Keratinocyte (primary cell): ENCODE results near the gene CDH13. TPM values are rescaled to one million over a fixed set of nuclear protein-coding genes. Genes with fewer than 3 reads are reported as not detected.

Experiments
- DNase-seq: peaks from one replicate; pipeline ENCODE4 v3.0.0-alpha.2; 2011; ENCODE audit warnings: low read depth, missing footprints, low spot score
- FAIRE-seq: peaks from 2 replicates; lab custom pipeline; 2011; peaks lifted over from hg19 to GRCh38; lab: Jason Lieb, UNC
- H2AFZ ChIP-seq: 2 replicates; pipeline ENCODE4 v1.6.0; 2012; ENCODE audit warnings: low read length, control low read depth, inconsistent platforms; ENCODE audit not compliant: control insufficient read depth
- H3K27ac ChIP-seq: 2 replicates; pipeline ENCODE4 v1.5.1; 2011; ENCODE audit warnings: low read length; ENCODE audit not compliant: control insufficient read depth, insufficient read depth
- H3K27me3 ChIP-seq: 3 replicates; pipeline ENCODE4 v1.6.0; 2011; ENCODE audit warnings: low read length; ENCODE audit not compliant: control insufficient read depth, insufficient read depth; ENCODE audit errors: extremely low read depth
- H3K36me3 ChIP-seq, 2 experiments: 2 replicates in 1 of 2; 3 replicates in 1 of 2; pipeline ENCODE4 v1.5.1; 2011; ENCODE audit warnings: low read length in 2 of 2, mild to moderate bottlenecking in 1 of 2; ENCODE audit not compliant: control insufficient read depth in 2 of 2, insufficient read depth in 2 of 2; ENCODE audit errors: extremely low read depth in 1 of 2
- H3K4me1 ChIP-seq: 3 replicates; pipeline ENCODE4 v1.5.1; 2011; ENCODE audit warnings: low read length; ENCODE audit not compliant: control insufficient read depth, insufficient read depth; ENCODE audit errors: extremely low read depth
- H3K4me2 ChIP-seq: 3 replicates; pipeline ENCODE4 v1.6.0; 2011; ENCODE audit warnings: low read depth, low read length; ENCODE audit not compliant: control insufficient read depth, insufficient read depth; ENCODE audit errors: extremely low read depth
- H3K4me3 ChIP-seq, 3 experiments: fragments of 200-600 bp in 1 of 3; sonication (generic) in 1 of 3; 2 replicates in 2 of 3; 3 replicates in 1 of 3; pipeline ENCODE4 v1.5.1; 2011 to 2016; ENCODE audit warnings: low read length in 3 of 3, mild to moderate bottlenecking in 3 of 3, control low read depth in 2 of 3, inconsistent platforms in 1 of 3, low read depth in 1 of 3, mixed read lengths in 1 of 3, mixed run types in 1 of 3, moderate library complexity in 1 of 3; ENCODE audit not compliant: control insufficient read depth in 2 of 3, insufficient read depth in 2 of 3; ENCODE audit errors: extremely low read depth in 1 of 3
- H3K79me2 ChIP-seq: 2 replicates; pipeline ENCODE4 v1.6.0; 2012; ENCODE audit warnings: low read length; ENCODE audit not compliant: control insufficient read depth, insufficient read depth
- H3K9ac ChIP-seq: 3 replicates; pipeline ENCODE4 v1.6.0; 2011; ENCODE audit warnings: low read length; ENCODE audit not compliant: control insufficient read depth, insufficient read depth; ENCODE audit errors: extremely low read depth
- H3K9me1 ChIP-seq: 3 replicates; pipeline ENCODE4 v1.6.0; 2011; ENCODE audit warnings: low read length; ENCODE audit not compliant: control insufficient read depth, insufficient read depth; ENCODE audit errors: extremely low read depth
- H3K9me3 ChIP-seq: 2 replicates; pipeline ENCODE4 v1.5.1; 2012; ENCODE audit warnings: low read depth, low read length; ENCODE audit not compliant: control insufficient read depth
- H4K20me1 ChIP-seq: 3 replicates; pipeline ENCODE4 v1.6.0; 2011; ENCODE audit warnings: low read length; ENCODE audit not compliant: control insufficient read depth, insufficient read depth; ENCODE audit errors: extremely low read depth
- EZH2 ChIP-seq: IDR thresholded peaks from one replicate; pipeline ENCODE4 v1.6.1; 2012; ENCODE audit warnings: inconsistent platforms, mild to moderate bottlenecking, low read length, moderate library complexity
- dilution Hi-C: fragments of 300-500 bp; cut with MboI; formaldehyde crosslinking; loops from one replicate; pipeline ENCODE4 v1.7.0; 2020; ENCODE audit warnings: low sequenced_read_pairs; ENCODE audit not compliant: extremely low pct_ligation_motif_present
- polyA plus RNA-seq, 5 experiments: library from polyadenylated mRNA; depleted of rRNA in 3 of 5; stranded (reverse) in 3 of 5; stranded (forward) in 1 of 5; unstranded in 1 of 5; fragments of >200 nt; gene quantifications; 1 replicate in 1 of 5; 2 replicates in 3 of 5; 3 replicates in 1 of 5; pipeline versions ENCODE4 v1.2.1 to v1.2.3, GENCODE V29; 2011 to 2012; ENCODE audit warnings: missing spikeins in 2 of 5, low read depth in 1 of 5, low replicate concordance in 1 of 5
- TF ChIP-seq, protein P1 (sequence below), 3 experiments: IDR thresholded peaks in 1 of 3; conservative IDR thresholded peaks in 1 of 3; optimal IDR thresholded peaks in 1 of 3; 2 replicates in 2 of 3; 3 replicates in 1 of 3; pipeline versions ENCODE3 to v1.5.1; 2011; ENCODE audit warnings: low read length in 3 of 3, mild to moderate bottlenecking in 3 of 3, moderate library complexity in 2 of 3, control low read depth in 1 of 3, inconsistent platforms in 1 of 3; ENCODE audit not compliant: insufficient read depth in 2 of 3; ENCODE audit errors: extremely low read depth in 1 of 3

CDH13 gene
- polyA plus RNA-seq, 1 donor (not counting 4 experiments of a cell fraction or from before 2014, with no cell fraction given): 111 TPM

DNA sequence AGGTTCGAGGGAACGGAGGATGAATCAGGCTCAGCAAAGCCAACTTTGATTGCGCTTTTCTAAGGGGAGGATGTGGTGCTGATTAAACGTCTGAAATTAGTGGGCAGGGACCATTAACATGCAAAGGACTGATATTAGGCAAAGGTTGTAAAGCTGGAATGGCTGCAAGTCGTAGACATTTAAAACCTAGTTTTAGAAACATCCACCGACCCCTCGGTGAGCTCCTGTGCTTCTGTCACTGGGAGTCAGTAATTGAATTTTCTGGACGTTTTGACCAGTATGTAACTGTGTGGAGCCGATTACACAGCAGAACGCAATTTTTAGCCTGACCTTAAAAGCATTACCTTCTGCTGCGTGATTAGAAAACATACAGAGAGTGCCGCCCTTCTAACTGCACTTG is 960.4 kb downstream of the CDH13 start:
- H3K9ac ChIP-seq: no peak overlapping the region
- TF ChIP-seq EZH2: no peak
- TF ChIP-seq, protein P1, sequence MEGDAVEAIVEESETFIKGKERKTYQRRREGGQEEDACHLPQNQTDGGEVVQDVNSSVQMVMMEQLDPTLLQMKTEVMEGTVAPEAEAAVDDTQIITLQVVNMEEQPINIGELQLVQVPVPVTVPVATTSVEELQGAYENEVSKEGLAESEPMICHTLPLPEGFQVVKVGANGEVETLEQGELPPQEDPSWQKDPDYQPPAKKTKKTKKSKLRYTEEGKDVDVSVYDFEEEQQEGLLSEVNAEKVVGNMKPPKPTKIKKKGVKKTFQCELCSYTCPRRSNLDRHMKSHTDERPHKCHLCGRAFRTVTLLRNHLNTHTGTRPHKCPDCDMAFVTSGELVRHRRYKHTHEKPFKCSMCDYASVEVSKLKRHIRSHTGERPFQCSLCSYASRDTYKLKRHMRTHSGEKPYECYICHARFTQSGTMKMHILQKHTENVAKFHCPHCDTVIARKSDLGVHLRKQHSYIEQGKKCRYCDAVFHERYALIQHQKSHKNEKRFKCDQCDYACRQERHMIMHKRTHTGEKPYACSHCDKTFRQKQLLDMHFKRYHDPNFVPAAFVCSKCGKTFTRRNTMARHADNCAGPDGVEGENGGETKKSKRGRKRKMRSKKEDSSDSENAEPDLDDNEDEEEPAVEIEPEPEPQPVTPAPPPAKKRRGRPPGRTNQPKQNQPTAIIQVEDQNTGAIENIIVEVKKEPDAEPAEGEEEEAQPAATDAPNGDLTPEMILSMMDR (optimal IDR thresholded peaks at IDR 0.05 in 1 of 3, IDR thresholded peaks at IDR 0.05 in 1 of 3, conservative IDR thresholded peaks at IDR 0.05 in 1 of 3; ENCODE audit: extremely low read depth in 1 of 3, insufficient read depth in 2 of 3, low read length in 3 of 3): no peak
- H3K27me3 ChIP-seq: no peaks in the 10 kb centered on the region
- no peak overlapping the region for H3K4me3 ChIP-seq
- no peak overlapping the region for H2AFZ ChIP-seq
- dilution Hi-C loops: no loop called here
- H3K36me3 ChIP-seq: no peaks in the 10 kb centered on the region
- H3K79me2 ChIP-seq: no peaks in the 10 kb centered on the region
- no peaks in the 10 kb centered on the region for H4K20me1 ChIP-seq
- no peak overlapping the region for H3K27ac ChIP-seq
- FAIRE-seq (no peak), DNase-seq (no peak)
- no peaks in the 10 kb centered on the region for H3K9me3 ChIP-seq
- no peak overlapping the region for H3K4me2 ChIP-seq
- peaks cover 8% of the 10 kb centered on the region for H3K4me1 ChIP-seq
- no peaks in the 10 kb centered on the region for H3K9me1 ChIP-seq

DNA sequence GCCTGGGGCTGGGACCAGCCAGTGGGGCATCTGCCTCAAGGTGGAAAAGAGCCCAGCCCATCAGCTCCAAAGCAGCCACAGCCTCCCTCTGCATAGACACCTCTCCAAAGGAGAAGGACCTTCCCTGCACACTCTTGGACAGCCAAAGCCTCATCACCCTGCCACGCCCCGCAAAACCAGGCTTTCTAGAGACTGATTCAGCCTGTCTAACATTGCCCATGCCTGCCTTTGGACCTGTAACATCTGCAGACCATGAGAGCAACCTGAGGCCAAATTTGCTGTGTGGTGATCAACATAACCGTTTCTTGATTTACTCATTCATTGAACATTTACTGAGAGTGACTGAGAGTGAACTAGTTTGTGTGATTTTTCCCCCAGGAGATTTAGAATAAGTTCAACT is 961.3 kb downstream of the CDH13 start:
- peaks cover 8% of the 10 kb centered on the region for H3K4me1 ChIP-seq
- no peak overlapping the region for H3K27ac ChIP-seq
- H3K27me3 ChIP-seq: no peaks in the 10 kb centered on the region
- no peak overlapping the region for H3K9ac ChIP-seq
- no peaks in the 10 kb centered on the region for H3K9me3 ChIP-seq
- FAIRE-seq: no peak
- H2AFZ ChIP-seq: no peak overlapping the region
- no peak overlapping the region for H3K4me3 ChIP-seq
- no peaks in the 10 kb centered on the region for H4K20me1 ChIP-seq
- H3K9me1 ChIP-seq: no peaks in the 10 kb centered on the region
- H3K4me2 ChIP-seq: no peak overlapping the region
- no peak for DNase-seq
- H3K36me3 ChIP-seq: no peaks in the 10 kb centered on the region
- no peaks in the 10 kb centered on the region for H3K79me2 ChIP-seq
- dilution Hi-C loops: no loop called here
- TF ChIP-seq, protein P1 (optimal IDR thresholded peaks at IDR 0.05 in 1 of 3, IDR thresholded peaks at IDR 0.05 in 1 of 3, conservative IDR thresholded peaks at IDR 0.05 in 1 of 3; ENCODE audit: extremely low read depth in 1 of 3, insufficient read depth in 2 of 3, low read length in 3 of 3): no peak
- no peak for TF ChIP-seq EZH2
